Activated CD8-positive, alpha-beta memory T cell treated with anti-CD3 and anti-CD28 coated beads for 48 hours (primary cell): ENCODE data around the gene CFAP46.
"Not testable (repeated sequence)": the region's sequence is repeated elsewhere in the genome, so short reads cannot be mapped to it uniquely, and the experiment has no call there.

Experiments
- DNase-seq, 3 experiments: peaks; one replicate each; pipeline ENCODE4 v3.0.0-alpha.2; 2020; ENCODE audit warnings: low read depth in 2 of 3, low spot score in 2 of 3

CFAP46 gene

DNA sequence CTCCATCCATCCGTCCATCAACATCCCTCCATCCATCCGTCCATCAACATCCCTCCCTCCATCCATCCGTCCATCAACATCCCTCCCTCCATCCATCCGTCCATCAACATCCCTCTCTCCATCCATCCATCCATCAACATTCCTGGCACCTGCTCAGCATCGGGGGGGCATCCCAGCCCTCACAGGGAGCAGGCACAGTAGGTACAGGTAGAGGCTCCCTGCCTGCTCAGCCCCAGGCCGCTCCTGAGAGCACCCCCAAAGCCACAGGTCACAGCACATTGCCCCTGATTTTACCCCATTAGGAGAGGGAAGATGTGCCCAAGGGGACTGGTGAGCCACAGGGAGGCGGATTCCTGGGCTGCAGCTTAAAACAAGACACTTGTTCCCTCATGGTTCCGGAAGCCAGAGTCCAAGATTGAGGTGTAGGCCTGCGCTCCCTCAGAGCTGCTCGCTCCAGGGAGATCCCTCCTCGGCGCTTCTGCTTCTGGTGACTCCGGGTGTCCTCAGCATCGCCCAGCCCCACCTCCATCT is 21.1 kb upstream of the CFAP46 start:
- no peak for DNase-seq

GRCh38 chr10:132962623-132963429 is 20.5 kb upstream of the CFAP46 start:
- no peak for DNase-seq

- peak; percentile 32 to 56 (median 48) for DNase-seq
Measured at GRCh38 chr10:132961787-132962622, 19.6 kb upstream of the CFAP46 start.

DNA sequence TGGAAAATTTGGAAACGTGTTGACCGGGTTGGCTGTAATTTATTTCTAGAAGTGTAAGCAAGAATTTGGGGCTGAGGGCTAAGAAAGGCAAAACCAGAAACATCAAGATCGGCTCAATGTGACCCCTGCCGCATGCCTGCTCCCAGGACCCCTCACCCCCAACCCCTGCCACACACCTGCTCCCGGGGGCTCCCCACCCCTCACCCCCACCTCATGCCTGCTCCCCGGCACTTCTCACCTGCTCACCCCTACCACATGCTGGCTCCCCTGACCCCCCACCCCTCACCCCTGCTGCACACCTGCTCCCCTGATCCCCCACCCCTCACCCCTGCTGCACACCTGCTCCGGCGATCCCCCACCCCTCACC is 19.0 kb upstream of the CFAP46 start:
- DNase-seq = no peak

- no peak for DNase-seq
Measured at GRCh38 chr10:132960631-132961419, 18.5 kb upstream of the CFAP46 start.

DNA sequence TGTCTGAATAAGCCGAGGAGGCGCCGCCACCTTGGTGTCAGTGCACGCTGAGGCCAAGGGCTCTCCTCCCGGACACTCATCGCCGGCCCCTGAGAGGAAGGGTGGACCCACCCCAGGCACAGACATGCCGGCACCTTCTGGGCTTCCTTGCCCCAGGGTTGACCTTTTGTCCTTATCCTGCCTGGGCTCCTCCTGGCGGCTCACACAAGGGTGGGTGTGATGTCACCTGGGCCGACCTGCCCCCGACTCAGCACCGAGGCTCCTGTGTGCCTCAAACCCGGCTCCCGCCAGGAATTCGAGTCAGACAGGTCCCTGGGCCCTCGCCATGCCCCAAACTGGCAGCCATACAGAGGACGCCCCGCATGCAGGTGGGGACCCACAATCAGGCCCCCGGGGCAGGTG is 17.7 kb upstream of the CFAP46 start:
- no peak for DNase-seq

- DNase-seq = no peak
Measured at GRCh38 chr10:132959559-132959961, 17.2 kb upstream of the CFAP46 start.

- DNase-seq = no peak
Measured at GRCh38 chr10:132958883-132959558, 16.7 kb upstream of the CFAP46 start.

DNA sequence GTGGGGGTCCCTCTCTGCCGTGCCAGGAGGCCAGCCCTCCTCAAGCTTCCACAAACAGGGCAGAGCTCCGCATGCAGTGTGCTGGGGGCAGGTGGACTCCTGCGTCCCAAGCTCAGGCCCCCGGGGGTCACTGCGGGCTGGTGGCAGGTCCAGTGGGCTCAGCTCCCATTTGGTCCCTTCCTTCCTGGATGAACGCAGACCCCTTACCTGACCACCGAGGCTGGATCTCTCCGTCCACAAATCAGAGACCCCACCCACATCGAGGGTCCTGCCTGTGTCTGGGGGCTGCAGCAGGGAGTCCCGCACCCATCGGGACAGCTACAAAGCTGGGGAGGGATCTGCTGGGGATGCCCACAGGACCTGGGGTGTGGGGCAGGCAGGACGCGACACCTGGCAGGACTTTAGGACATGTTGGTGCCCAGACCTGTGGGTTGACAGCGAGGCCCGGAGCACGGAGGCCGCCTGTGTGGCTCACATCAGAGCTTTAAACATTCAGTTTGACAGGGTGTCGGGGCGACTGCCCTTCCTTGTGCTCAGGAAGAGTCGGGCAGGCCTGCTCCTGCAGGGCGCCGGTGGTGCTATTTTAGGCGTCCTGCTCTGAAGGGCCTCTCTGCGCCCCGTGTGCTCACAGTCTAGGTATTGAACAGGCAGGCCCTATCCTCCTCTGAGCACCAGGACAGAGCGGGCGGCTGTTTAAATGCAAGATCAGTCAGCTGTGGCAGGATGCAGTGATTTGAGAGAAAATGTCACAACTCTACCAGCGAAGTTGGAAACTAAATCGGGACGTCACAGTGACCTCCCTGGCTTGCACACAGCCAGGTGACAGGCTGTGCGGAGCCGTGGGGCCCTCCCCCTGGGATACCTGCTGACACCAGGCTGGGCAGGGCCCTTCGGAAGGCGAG is 15.9 kb upstream of the CFAP46 start:
- DNase-seq = no peak

DNA sequence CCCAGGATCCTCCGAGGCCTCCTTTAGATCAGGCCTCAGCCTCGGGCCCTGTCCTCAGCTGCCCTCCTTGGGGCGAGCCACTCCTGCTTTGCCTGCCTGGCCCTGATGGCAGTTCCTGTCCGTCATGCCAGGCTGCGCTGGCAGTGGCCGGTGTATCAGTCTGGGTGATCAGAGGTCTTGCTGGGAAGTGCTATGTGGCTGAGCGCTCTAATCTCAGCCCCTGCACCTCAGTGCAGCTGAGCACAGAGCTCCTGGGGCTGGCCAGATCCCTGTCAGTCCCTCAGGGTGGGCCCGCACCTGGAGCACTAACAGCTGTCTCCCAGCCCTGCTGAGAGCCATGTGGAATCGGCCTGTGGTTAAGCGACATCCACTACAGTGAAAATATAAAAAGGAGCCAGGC is 14.8 kb upstream of the CFAP46 start:
- no peak for DNase-seq

DNA sequence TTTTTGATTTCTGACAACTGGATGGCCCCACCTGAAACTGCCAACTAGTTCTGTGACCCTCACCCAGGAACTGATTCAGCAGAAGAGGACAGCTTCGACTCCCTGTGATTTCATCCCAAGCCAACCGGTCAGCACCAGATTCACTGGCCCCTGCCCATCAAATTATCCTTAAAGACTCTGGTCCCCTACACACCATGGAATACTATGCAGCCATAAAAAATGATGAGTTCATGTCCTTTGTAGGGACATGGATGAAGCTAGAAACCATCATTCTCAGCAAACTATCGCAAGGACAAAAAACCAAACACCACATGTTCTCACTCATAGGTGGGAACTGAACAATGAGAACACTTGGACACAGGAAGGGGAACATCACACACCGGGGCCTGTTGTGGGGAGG is 13.9 kb upstream of the CFAP46 start:
- DNase-seq = not testable (repeated sequence)

DNA sequence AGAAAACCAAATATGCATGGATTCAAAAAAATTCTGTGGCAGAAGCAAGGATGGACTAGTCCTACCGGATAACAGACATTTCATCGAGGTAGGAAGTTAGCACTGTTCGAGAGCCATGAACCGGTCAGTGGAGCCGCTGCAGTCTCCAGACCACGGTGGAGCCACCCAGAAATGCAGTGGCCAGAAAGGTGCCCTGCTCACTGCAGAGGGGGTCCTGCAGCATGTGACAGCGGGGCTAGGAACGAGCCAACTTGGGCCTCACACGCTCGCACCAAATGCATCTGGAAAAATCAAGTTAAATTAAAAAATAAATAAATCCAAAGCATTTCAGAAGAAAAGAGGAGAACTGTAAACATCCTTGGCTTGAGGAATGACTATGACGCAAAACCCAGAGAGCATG is 13.1 kb upstream of the CFAP46 start:
- no peak for DNase-seq

DNA sequence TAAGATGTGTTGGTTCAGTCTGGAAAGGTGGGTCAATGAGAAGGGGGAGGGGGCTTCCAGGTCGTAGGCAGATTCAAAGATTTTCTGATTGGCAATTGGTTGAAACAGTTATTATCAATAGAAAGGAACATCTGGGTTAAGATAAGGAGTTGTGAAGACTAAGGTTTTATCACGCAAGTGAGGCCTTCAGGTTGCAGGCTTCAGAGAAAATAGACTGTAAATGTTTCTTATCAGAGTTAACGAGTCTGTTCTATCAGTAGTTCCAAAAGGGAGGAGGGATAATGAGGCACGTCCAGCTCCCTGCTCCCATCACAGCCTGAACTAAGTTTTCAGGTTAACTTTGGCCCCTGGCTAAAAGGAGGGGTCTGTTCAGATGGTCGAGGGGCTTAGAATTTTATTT is 11.1 kb upstream of the CFAP46 start:
- DNase-seq = no peak

DNA sequence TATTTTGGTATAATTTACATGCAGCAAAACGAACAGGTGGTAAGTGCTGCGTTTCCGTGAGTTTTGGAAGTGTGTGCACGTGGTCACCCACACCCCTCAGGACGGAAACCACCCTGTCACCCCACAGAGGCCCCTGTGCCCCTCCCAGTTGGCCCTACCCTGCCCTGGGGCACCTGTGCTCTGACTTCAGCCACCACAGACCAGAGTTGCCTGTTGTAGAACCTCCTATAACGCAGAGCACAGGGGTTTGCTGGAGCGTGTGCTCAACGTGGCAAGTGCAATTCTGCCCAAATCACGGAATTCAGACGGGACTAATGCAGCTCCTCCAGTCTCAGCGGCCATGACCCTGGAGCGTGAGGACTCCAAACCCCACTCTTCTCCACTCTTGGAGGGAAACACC is 9.6 kb upstream of the CFAP46 start:
- DNase-seq = no peak

- no peak for DNase-seq
Measured at GRCh38 chr10:132948351-132948750, 6.0 kb upstream of the CFAP46 start.

DNA sequence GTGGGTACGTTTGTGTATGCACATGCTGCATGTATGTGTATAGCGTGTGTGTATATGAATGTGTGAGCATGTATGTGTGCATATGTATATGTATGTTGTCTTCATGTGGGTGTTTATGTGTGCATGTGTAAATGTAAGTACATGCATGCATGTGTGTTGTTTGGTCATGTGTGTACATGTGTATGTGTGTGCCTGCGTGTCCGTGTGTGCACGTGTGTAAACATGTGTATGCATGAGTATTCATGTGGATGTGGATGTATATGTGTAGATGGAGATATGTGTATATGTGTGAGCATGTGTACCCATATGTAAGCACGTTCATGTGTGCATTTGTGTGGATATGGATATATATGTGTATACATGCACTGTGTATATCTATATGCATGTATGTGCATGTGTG is 5.5 kb upstream of the CFAP46 start:
- no peak for DNase-seq

GRCh38 chr10:132946806-132947546 is 4.6 kb upstream of the CFAP46 start:
- no peak for DNase-seq

- DNase-seq = no peak
Measured at GRCh38 chr10:132946311-132946710, 3.9 kb upstream of the CFAP46 start.

DNA sequence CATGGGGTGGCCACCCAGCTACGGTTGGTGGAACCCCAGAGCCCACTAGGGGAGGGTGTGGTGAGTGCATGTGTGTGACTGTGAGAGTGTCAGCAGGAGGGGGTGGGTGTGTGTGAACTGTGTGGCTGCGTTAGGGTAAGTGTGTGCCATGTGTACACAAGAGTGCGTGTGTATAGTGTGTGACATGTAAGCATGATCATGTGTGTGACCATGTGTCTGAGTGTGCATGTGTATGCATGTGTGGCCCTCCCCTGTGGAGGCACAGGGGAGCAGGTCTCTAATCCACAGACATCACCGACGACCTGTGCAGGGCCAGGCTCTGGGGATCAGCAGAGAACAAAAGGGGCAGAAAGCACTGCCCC is 3.5 kb upstream of the CFAP46 start:
- DNase-seq = no peak
